Cardiac muscle cell (in vitro differentiated cells and primary cell): ENCODE measurements around the gene UBE2I. TPM values are rescaled to one million over a fixed set of nuclear protein-coding genes. Genes with fewer than 3 reads are reported as not detected.
"Not testable (repeated sequence)": the region's sequence is repeated elsewhere in the genome, so short reads cannot be mapped to it uniquely, and the experiment has no call there.

Experiments
- DNase-seq, 2 donors: peaks; one replicate each; pipeline versions ENCODE4 v3.0.0 to v3.0.0-alpha.2; 2010 to 2017; ENCODE audit warnings: low read depth in 1 of 2, low spot score in 1 of 2
- H3K27ac ChIP-seq: fragments of 200-600 bp; sonication (generic); 2 replicates; pipeline ENCODE4 v1.5.1; 2016
- H3K27me3 ChIP-seq: fragments of 200-600 bp; sonication (generic); 2 replicates; pipeline ENCODE4 v1.6.0; 2016; ENCODE audit warnings: control low read depth
- H3K36me3 ChIP-seq: fragments of 200-600 bp; sonication (generic); 2 replicates; pipeline ENCODE4 v1.5.1; 2016; ENCODE audit warnings: control low read depth
- H3K4me1 ChIP-seq: fragments of 200-600 bp; sonication (generic); 2 replicates; pipeline ENCODE4 v1.8.1; 2017; ENCODE audit warnings: low read depth, mild to moderate bottlenecking, mixed run types
- H3K4me3 ChIP-seq: fragments of 200-600 bp; sonication (generic); 2 replicates; pipeline ENCODE4 v1.5.1; 2016; ENCODE audit warnings: mild to moderate bottlenecking
- H3K9me3 ChIP-seq: fragments of 200-600 bp; sonication (generic); 2 replicates; pipeline ENCODE4 v1.5.1; 2017; ENCODE audit warnings: low read depth, mild to moderate bottlenecking, control low read depth
- polyA plus RNA-seq: library from polyadenylated mRNA; unstranded; fragments of >200 nt; fragmentation: Nextera tagmentation; extraction: Ambion mirVana; gene quantifications from 2 replicates; pipeline ENCODE4 v1.2.1, GENCODE V29; 2016
- total RNA-seq: library from RNA; depleted of rRNA; stranded (reverse); fragments of >200 nt; gene quantifications from 2 replicates; pipeline ENCODE4 v1.2.3, GENCODE V29; 2016
- TF ChIP-seq, protein P1 (sequence below): IDR thresholded peaks from 2 replicates; pipeline ENCODE4 v1.5.1; 2012; ENCODE audit warnings: low read depth, mild to moderate bottlenecking, low read length

Gene UBE2I
- total and polyA plus RNA-seq, 2 experiments from 2014 or later: 75.4 to 157 TPM

DNA sequence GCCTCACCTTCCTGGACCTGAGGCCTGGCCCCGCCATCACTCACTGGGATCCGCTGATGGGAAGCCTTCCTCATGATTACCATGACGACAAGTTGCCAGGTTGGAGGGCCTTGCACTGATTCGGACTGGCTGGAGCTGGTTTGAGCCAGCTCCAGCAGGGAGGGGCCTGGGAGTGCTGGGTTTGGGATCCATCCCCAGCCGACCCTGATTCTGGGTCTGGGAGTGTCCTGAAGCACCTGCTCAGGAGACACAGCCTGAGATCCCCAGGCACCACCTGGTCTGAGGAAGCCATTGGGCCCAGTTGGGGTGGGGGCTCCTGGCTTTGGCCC is 18.1 kb downstream of the UBE2I start:
- Histone ChIP-seq H3K9me3 (no peaks in the 10 kb centered on the region), H3K36me3 (peaks cover 4% of the 10 kb centered on the region), H3K27ac (no peak overlapping the region), H3K4me1 (no peaks in the 10 kb centered on the region), H3K27me3 (peaks cover 22% of the 10 kb centered on the region), H3K4me3 (no peak overlapping the region)
- TF ChIP-seq, protein P1, sequence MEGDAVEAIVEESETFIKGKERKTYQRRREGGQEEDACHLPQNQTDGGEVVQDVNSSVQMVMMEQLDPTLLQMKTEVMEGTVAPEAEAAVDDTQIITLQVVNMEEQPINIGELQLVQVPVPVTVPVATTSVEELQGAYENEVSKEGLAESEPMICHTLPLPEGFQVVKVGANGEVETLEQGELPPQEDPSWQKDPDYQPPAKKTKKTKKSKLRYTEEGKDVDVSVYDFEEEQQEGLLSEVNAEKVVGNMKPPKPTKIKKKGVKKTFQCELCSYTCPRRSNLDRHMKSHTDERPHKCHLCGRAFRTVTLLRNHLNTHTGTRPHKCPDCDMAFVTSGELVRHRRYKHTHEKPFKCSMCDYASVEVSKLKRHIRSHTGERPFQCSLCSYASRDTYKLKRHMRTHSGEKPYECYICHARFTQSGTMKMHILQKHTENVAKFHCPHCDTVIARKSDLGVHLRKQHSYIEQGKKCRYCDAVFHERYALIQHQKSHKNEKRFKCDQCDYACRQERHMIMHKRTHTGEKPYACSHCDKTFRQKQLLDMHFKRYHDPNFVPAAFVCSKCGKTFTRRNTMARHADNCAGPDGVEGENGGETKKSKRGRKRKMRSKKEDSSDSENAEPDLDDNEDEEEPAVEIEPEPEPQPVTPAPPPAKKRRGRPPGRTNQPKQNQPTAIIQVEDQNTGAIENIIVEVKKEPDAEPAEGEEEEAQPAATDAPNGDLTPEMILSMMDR: no peak
- no peak for DNase-seq

DNA sequence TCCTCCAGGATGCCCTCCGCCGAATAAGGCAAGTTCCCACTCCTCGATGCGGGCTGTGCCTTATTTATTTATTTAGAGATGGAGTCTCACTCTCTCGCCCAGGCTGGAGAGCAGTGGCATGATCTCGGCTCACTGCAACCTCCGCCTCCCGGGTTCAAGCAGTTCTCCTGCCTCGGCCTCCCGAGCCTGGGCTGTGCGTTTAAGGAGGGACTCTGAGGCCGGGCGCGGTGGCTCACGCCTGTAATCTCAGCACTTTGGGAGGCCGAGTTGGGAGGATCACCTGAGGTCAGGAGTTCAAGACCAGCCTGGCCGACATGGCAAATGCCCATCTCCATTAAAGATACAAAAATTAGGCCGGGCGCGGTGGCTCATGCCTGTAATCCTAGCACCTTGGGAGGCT is 18.7 kb downstream of the UBE2I start:
- not testable (repeated sequence) for H3K4me1 ChIP-seq, H3K36me3 ChIP-seq, H3K27ac ChIP-seq, DNase-seq, H3K9me3 ChIP-seq, H3K4me3 ChIP-seq
- peaks cover 28% of the 10 kb centered on the region for H3K27me3 ChIP-seq

DNA sequence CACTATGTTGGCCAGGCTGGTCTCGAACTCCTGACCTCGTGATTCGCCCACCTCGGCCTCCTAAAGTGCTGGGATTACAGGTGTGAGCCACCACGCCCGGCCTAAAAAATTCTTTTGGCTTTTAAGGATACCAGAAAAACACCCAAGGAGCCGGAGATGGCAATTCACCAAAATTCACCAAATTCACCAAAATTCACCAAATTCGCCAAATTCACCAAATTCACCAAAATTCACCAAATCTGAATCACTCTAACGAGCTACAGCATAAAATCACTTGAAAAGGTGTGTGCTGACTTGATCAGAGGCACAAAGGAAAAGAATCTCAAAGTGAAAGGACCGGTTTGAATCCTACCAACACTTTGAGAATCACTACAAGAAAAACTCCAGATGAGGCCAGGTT is 19.5 kb downstream of the UBE2I start:
- not testable (repeated sequence) for H3K4me1 ChIP-seq, H3K4me3 ChIP-seq, H3K9me3 ChIP-seq, H3K27ac ChIP-seq, DNase-seq, H3K36me3 ChIP-seq
- peaks cover 36% of the 10 kb centered on the region for H3K27me3 ChIP-seq

DNA sequence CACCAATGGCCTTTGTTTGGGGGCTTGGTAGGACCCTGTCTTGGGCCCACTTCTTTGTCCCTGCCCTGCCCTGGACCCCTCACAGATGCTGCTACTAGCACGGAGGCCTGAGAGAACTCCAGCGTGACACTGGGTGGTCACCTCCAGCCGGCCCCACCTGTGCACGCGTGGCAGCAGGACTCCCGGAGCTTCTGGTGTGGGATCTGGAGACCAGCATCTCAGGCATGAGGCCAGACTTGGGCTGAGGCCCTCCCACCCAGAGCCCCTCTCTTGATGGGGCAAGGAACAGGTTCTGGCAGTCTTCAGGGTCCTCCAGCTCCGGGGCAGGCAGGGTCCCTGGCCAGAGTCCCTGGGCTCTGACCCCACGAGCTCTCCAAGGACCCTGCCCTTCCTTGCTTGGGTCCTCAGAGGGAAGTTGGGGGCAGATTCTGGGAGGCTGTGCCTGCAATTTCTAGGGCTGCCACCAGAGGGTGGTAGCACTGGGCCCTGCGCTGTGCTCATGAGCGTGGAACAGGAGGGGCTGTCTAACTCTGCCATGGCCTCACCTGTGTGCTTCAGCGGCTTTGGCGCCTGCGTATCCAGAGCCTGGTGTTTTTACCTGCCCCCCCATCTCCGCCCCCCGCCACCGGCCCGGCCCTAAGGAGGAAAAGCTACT is 21.0 kb downstream of the UBE2I start:
- Histone ChIP-seq H3K27ac (no peak overlapping the region), H3K27me3 (peaks cover 50% of the 10 kb centered on the region), H3K4me1 (no peaks in the 10 kb centered on the region), H3K4me3 (no peak overlapping the region), H3K36me3 (no peaks in the 10 kb centered on the region), H3K9me3 (no peaks in the 10 kb centered on the region)
- TF ChIP-seq, protein P1: peak; percentile 48
- no peak for DNase-seq

DNA sequence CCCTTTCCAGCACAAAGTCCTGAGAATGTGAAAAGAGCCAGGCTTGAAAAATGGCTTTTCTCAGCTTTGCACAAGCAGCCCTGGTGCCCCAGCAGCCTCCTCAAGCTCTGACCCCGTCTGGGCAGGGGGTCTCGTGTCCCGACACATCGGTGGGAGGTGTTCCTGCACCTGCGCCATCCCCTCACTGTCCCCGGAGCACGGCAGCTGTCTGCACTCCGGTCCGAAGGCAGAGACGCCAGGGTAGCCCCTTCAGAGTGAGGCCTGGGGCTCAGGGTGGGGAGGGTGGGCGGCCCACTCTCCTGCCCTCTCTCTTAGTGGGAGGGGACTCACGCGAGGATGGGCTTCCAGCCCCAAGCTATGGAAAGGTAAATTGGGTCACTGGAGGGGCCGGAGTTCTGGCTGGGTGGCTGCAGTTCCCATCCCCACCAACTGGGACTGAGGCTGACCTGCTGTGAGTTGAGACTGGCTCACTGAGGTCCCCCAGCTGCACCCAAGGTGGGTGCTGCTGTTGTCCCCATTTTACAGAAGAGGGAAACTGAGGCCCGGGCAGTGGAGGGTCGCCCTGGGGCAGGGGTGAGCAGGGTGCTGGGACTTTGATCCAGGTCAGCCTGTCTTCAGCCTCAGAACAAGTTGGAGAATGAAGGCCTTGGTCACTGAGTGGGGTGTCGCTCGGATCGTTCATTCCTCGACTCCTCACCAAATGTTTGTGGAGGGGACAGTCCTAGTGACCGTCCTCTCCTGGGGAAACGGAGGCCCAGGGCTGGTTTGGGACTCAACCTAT is 21.7 kb downstream of the UBE2I start:
- Histone ChIP-seq H3K36me3 (no peaks in the 10 kb centered on the region), H3K4me3 (no peak overlapping the region), H3K9me3 (no peaks in the 10 kb centered on the region), H3K27me3 (peaks cover 58% of the 10 kb centered on the region), H3K27ac (no peak overlapping the region), H3K4me1 (no peaks in the 10 kb centered on the region)
- DNase-seq: no peak
- TF ChIP-seq, protein P1: no peak

DNA sequence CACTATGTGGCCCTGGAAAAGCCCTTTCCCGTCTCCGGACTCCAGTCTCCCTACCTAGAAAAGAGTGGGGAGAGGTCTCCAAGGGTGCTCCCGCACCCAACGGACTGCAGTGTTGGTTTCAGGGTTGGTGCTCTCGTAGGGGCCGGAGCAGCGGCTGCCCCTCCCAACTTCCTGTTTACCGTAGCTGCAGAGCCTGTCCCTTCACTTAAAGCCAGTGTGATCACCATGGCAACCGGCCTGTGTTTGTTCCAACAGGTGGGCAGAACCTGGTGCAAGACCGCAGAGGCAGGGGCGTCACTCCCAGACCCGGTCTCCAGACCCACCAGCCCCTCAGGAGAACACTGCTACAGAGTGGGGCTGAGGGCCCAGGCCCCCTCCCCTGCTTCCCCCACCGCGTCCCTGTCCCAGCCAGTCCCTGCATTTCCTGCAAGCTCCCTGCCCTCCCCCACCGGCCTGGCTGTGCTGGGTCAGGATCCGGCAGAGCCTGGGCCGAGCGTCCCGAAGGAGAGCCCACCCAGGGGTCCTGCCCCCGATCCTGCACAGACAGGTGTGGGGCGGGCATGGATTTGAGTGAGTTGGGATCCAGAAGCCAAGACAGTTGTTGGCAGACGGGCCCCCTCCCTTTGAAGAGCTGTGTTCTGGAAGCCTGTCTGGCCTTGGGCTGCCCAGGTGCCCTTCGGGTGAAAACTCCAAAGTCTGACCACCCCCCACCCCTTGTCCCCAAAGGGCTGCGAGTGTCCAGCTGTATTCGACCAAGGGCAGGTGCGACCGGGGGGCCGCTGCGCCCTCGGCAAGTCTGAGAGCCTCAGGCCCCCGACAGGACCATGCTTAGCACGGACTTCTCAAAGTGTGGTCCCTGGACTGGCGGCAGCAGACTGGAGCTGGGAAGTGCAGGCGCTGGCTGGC is 22.5 kb downstream of the UBE2I start:
- Histone ChIP-seq H3K36me3 (no peaks in the 10 kb centered on the region), H3K27ac (no peak overlapping the region), H3K4me3 (no peak overlapping the region), H3K4me1 (no peaks in the 10 kb centered on the region), H3K9me3 (no peaks in the 10 kb centered on the region), H3K27me3 (peaks cover 66% of the 10 kb centered on the region)
- DNase-seq: peak in 1 of 2 donors; percentile 77
- TF ChIP-seq, protein P1: no peak
